H9 (cell line): ENCODE measurements around the gene TMEM164. TPM values are rescaled to one million over a fixed set of nuclear protein-coding genes. Genes with fewer than 3 reads are reported as not detected.

Experiments used
- DNase-seq: peaks from one replicate; pipeline ENCODE4 v3.0.0-alpha.2; 2017
- H2AFZ ChIP-seq: one replicate; pipeline ENCODE4 v1.6.1; 2013; ENCODE audit warnings: mild to moderate bottlenecking, low read length, control low read depth, moderate library complexity
- H2AK5ac ChIP-seq: 2 replicates; pipeline ENCODE4 v1.6.1; 2013; ENCODE audit warnings: low read length, control low read depth, mixed read lengths; ENCODE audit not compliant: insufficient read length
- H2BK120ac ChIP-seq: one replicate; pipeline ENCODE4 v1.6.1; 2013; ENCODE audit warnings: low read depth, mild to moderate bottlenecking, low read length, control low read depth, inconsistent platforms; ENCODE audit not compliant: poor library complexity, severe bottlenecking
- H2BK12ac ChIP-seq: 2 replicates; pipeline ENCODE4 v1.6.1; 2013; ENCODE audit warnings: low read length, control low read depth, mixed read lengths, low read depth; ENCODE audit not compliant: insufficient read length
- H2BK15ac ChIP-seq: 2 replicates; pipeline ENCODE4 v1.6.1; 2013; ENCODE audit warnings: low read depth, low read length, control low read depth
- H2BK20ac ChIP-seq: one replicate; pipeline ENCODE4 v1.6.1; 2013; ENCODE audit warnings: low read depth, mild to moderate bottlenecking, low read length, control low read depth, inconsistent platforms; ENCODE audit not compliant: poor library complexity, severe bottlenecking
- H2BK5ac ChIP-seq: 2 replicates; pipeline ENCODE4 v1.6.1; 2013; ENCODE audit warnings: low read length, control low read depth, mixed read lengths; ENCODE audit not compliant: insufficient read length
- H3K14ac ChIP-seq: 2 replicates; pipeline ENCODE4 v1.6.1; 2013; ENCODE audit warnings: low read length, control low read depth; ENCODE audit not compliant: insufficient read depth
- H3K18ac ChIP-seq: 2 replicates; pipeline ENCODE4 v1.6.1; 2013; ENCODE audit warnings: low read depth, mild to moderate bottlenecking, mixed read lengths, low read length, control low read depth; ENCODE audit not compliant: insufficient read length
- H3K23ac ChIP-seq: 2 replicates; pipeline ENCODE4 v1.6.1; 2013; ENCODE audit warnings: low read length, control low read depth, mixed read lengths, low read depth; ENCODE audit not compliant: insufficient read length
- H3K23me2 ChIP-seq: 2 replicates; pipeline ENCODE4 v1.6.1; 2013; ENCODE audit warnings: low read depth, mild to moderate bottlenecking, mixed read lengths, low read length, control low read depth; ENCODE audit not compliant: insufficient read length, poor library complexity, severe bottlenecking
- H3K27ac ChIP-seq: 2 replicates; pipeline ENCODE4 v1.5.1; 2013; ENCODE audit warnings: low read length, control low read depth, mixed read lengths, low read depth; ENCODE audit not compliant: insufficient read length
- H3K27me3 ChIP-seq: 2 replicates; pipeline ENCODE4 v1.6.1; 2013; ENCODE audit warnings: low read length, control low read depth, inconsistent platforms; ENCODE audit not compliant: insufficient read depth
- H3K4ac ChIP-seq: 2 replicates; pipeline ENCODE4 v1.6.1; 2013; ENCODE audit warnings: low read depth, mild to moderate bottlenecking, control low read depth, inconsistent platforms, low read length, moderate library complexity
- H3K4me1 ChIP-seq: 2 replicates; pipeline ENCODE4 v1.6.1; 2013; ENCODE audit warnings: low read length, control low read depth, inconsistent platforms; ENCODE audit not compliant: insufficient read depth
- H3K4me2 ChIP-seq: 2 replicates; pipeline ENCODE4 v1.6.1; 2013; ENCODE audit warnings: low read length, control low read depth, mixed read lengths; ENCODE audit not compliant: insufficient read length, insufficient read depth
- H3K56ac ChIP-seq: 2 replicates; pipeline ENCODE4 v1.6.1; 2013; ENCODE audit warnings: low read depth, mild to moderate bottlenecking, mixed read lengths, low read length, control low read depth; ENCODE audit not compliant: insufficient read length
- H3K79me1 ChIP-seq: 2 replicates; pipeline ENCODE4 v1.6.1; 2013; ENCODE audit warnings: low read depth, mild to moderate bottlenecking, moderate library complexity, low read length, control low read depth, inconsistent platforms; ENCODE audit not compliant: insufficient read depth, poor library complexity, severe bottlenecking
- H3K79me2 ChIP-seq: 2 replicates; pipeline ENCODE4 v1.6.1; 2013; ENCODE audit warnings: low read length, control low read depth, inconsistent platforms; ENCODE audit not compliant: insufficient read depth
- H3K9ac ChIP-seq: 2 replicates; pipeline ENCODE4 v1.6.1; 2013; ENCODE audit warnings: low read length, control low read depth, mixed read lengths; ENCODE audit not compliant: insufficient read length; ENCODE audit errors: extremely low read depth
- H3K9me3 ChIP-seq: one replicate; pipeline ENCODE4 v1.6.1; 2013; ENCODE audit warnings: low read depth, low read length, inconsistent platforms; ENCODE audit not compliant: control insufficient read depth
- H3T11ph ChIP-seq: one replicate; pipeline ENCODE4 v1.6.1; 2013; ENCODE audit warnings: mild to moderate bottlenecking, low read length, control low read depth, inconsistent platforms
- H4K20me1 ChIP-seq: one replicate; pipeline ENCODE4 v1.6.1; 2013; ENCODE audit not compliant: control insufficient read depth, insufficient read length, insufficient read depth
- H4K5ac ChIP-seq: 2 replicates; pipeline ENCODE4 v1.6.1; 2013; ENCODE audit warnings: low read depth, mild to moderate bottlenecking, mixed read lengths, low read length, control low read depth; ENCODE audit not compliant: insufficient read length
- H4K8ac ChIP-seq: replicated peaks from 2 replicates; pipeline ENCODE4 v1.6.1; 2013; ENCODE audit warnings: low read length, control low read depth, mixed read lengths, low read depth; ENCODE audit not compliant: insufficient read length
- H4K91ac ChIP-seq: 2 replicates; pipeline ENCODE4 v1.6.1; 2013; ENCODE audit warnings: low read depth, mild to moderate bottlenecking, moderate library complexity, mixed read lengths, low read length, control low read depth; ENCODE audit not compliant: insufficient read length
- H3K27ac Mint-ChIP-seq, 3 experiments: 2 replicates in 2 of 3; 3 replicates in 1 of 3; pipeline ENCODE4 v1.8.0; 2020 to 2021; ENCODE audit warnings: mixed read lengths in 3 of 3, mild to moderate bottlenecking in 1 of 3, moderate library complexity in 1 of 3
- H3K27me3 Mint-ChIP-seq: 2 replicates; pipeline ENCODE4 v1.8.0; 2021; ENCODE audit warnings: low read depth, mild to moderate bottlenecking, moderate library complexity, mixed read lengths
- H3K36me3 Mint-ChIP-seq, 3 experiments: 2 replicates in 2 of 3; 3 replicates in 1 of 3; pipeline ENCODE4 v1.8.0; 2020 to 2021; ENCODE audit warnings: low read depth in 3 of 3, mixed read lengths in 3 of 3; ENCODE audit not compliant: insufficient read depth in 1 of 3
- H3K4me1 Mint-ChIP-seq, 2 experiments: 2 replicates each; pipeline ENCODE4 v1.8.0; 2020; ENCODE audit warnings: mixed read lengths in 2 of 2
- H3K4me3 Mint-ChIP-seq, 2 experiments: 2 replicates in 1 of 2; 3 replicates in 1 of 2; pipeline ENCODE4 v1.8.0; 2020 to 2021; ENCODE audit warnings: mild to moderate bottlenecking in 2 of 2, mixed read lengths in 2 of 2, moderate library complexity in 1 of 2
- H3K9me3 Mint-ChIP-seq, 2 experiments: 2 replicates in 1 of 2; 3 replicates in 1 of 2; pipeline ENCODE4 v1.8.0; 2020; ENCODE audit warnings: mild to moderate bottlenecking in 2 of 2, mixed read lengths in 2 of 2, moderate library complexity in 1 of 2
- WGBS: extraction: QIAGEN DNeasy Blood & Tissue Kit; methylation state at CpG from one replicate; pipeline ENCODE4 v1.1.7; 2013; ENCODE audit warnings: missing lambda C conversion rate, low lambda C conversion rate, mixed read lengths; ENCODE audit not compliant: insufficient read length; ENCODE audit errors: extremely low coverage; 5-methylcytosine and 5-hydroxymethylcytosine counted together
- total RNA-seq: library from RNA; stranded (reverse); gene quantifications from 2 replicates; pipeline ENCODE4 v1.2.1, GENCODE V29; 2021
- TF ChIP-seq, protein P1 (sequence below): fragments of 200-600 bp; sonication (generic); conservative IDR thresholded peaks from 3 replicates; pipeline ENCODE4 v1.8.0; 2021; ENCODE audit warnings: antibody characterized with exemption, mild to moderate bottlenecking

Gene TMEM164
- total RNA-seq, 1 experiment from 2014 or later = 30.4 TPM

DNA sequence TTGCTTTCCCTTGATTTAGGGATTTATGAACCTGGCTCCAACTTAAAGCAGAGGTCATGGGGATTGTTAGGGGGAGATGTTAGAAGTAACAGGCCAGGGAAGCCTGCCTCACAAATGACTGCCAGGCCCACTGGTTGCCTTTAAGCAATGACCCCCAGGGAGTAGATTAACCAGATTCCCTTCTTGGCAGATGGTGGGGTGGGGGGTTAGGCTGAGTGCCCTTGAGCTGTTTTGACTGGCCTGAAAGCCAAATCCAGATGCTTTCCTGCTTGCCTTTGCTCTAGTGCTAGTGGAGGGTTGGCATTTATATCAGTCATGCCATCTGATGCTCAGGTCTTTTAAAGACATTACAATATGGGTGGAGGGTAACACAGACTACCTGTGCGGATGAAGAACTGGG, 128.1 kb downstream of the TMEM164 start:
- Histone ChIP-seq H3K56ac (no peak overlapping the region), H2BK15ac (no peak overlapping the region), H3K4me1 (no peaks in the 10 kb centered on the region), H3K27me3 (no peaks in the 10 kb centered on the region), H3K14ac (no peak overlapping the region), H2BK12ac (no peak overlapping the region), H3K4ac (no peak overlapping the region), H3K23me2 (no peaks in the 10 kb centered on the region), H2BK120ac (no peak overlapping the region), H3K23ac (no peak overlapping the region), H4K8ac (no peak overlapping the region), H3K9me3 (no peaks in the 10 kb centered on the region), H2BK20ac (no peak overlapping the region), H2AK5ac (no peak overlapping the region), H4K91ac (no peak overlapping the region), H4K5ac (no peak overlapping the region), H3K27ac (no peak overlapping the region), H3T11ph (no peak overlapping the region), H2AFZ (no peak overlapping the region), H3K18ac (no peak overlapping the region), H4K20me1 (no peaks in the 10 kb centered on the region), H2BK5ac (no peak overlapping the region), H3K79me1 (no peaks in the 10 kb centered on the region), H3K4me2 (no peak overlapping the region), H3K79me2 (no peaks in the 10 kb centered on the region), H3K9ac (no peak overlapping the region)
- Mint-ChIP-seq H3K27me3 (no peaks in the 10 kb centered on the region; the same call in 1 of the 2 replicates), H3K36me3 (no peaks in the 10 kb centered on the region; a peak in 1 of 7 replicates), H3K9me3 (no peaks in the 10 kb centered on the region), H3K4me3 (no peak overlapping the region), H3K27ac (no peak overlapping the region), H3K4me1 (peaks cover 6 to 8% of the 10 kb centered on the region in 2 experiments)
- TF ChIP-seq, protein P1, sequence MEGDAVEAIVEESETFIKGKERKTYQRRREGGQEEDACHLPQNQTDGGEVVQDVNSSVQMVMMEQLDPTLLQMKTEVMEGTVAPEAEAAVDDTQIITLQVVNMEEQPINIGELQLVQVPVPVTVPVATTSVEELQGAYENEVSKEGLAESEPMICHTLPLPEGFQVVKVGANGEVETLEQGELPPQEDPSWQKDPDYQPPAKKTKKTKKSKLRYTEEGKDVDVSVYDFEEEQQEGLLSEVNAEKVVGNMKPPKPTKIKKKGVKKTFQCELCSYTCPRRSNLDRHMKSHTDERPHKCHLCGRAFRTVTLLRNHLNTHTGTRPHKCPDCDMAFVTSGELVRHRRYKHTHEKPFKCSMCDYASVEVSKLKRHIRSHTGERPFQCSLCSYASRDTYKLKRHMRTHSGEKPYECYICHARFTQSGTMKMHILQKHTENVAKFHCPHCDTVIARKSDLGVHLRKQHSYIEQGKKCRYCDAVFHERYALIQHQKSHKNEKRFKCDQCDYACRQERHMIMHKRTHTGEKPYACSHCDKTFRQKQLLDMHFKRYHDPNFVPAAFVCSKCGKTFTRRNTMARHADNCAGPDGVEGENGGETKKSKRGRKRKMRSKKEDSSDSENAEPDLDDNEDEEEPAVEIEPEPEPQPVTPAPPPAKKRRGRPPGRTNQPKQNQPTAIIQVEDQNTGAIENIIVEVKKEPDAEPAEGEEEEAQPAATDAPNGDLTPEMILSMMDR = no peak
- WGBS = no CpG with 5 or more reads among the region's 1 CpG
- DNase-seq = no peak
